Memory B cell (primary cell): ENCODE data around the gene FCER1A.
"Not testable (repeated sequence)": the region's sequence is repeated elsewhere in the genome, so short reads cannot be mapped to it uniquely, and the experiment has no call there.

Source experiments
- ATAC-seq: fragments of 150-1000 bp; cut with Tn5 transposase; 2 replicates; pipeline ENCODE4 v1.10.0; 2021; ENCODE audit warnings: low read depth, mild to moderate bottlenecking, moderate library complexity
- DNase-seq, 2 donors: peaks; one replicate each; pipeline ENCODE4 v3.0.0; 2022; ENCODE audit warnings: low spot score in 2 of 2
- H3K27ac Mint-ChIP-seq: one replicate; pipeline ENCODE4 v1.8.0; 2022; ENCODE audit warnings: mild to moderate bottlenecking, moderate library complexity, mixed read lengths
- H3K27me3 Mint-ChIP-seq: one replicate; pipeline ENCODE4 v1.8.0; 2022; ENCODE audit warnings: mixed read lengths
- H3K36me3 Mint-ChIP-seq: one replicate; pipeline ENCODE4 v1.8.0; 2022; ENCODE audit warnings: mild to moderate bottlenecking, mixed read lengths
- H3K4me1 Mint-ChIP-seq: one replicate; pipeline ENCODE4 v1.8.0; 2022; ENCODE audit warnings: mixed read lengths
- H3K4me3 Mint-ChIP-seq: one replicate; pipeline ENCODE4 v1.8.0; 2022; ENCODE audit warnings: mild to moderate bottlenecking, moderate library complexity, mixed read lengths
- H3K9me3 Mint-ChIP-seq: one replicate; pipeline ENCODE4 v1.8.0; 2022; ENCODE audit warnings: mixed read lengths

Gene FCER1A

GRCh38 chr1:159315381-159315780 lies 13.2 kb downstream of the FCER1A start:
- Mint-ChIP-seq H3K4me1 (peaks cover 11% of the 10 kb centered on the region), H3K36me3 (peaks cover 2% of the 10 kb centered on the region), H3K4me3 (no peak overlapping the region), H3K27ac (no peak overlapping the region), H3K27me3 (peaks cover 14% of the 10 kb centered on the region), H3K9me3 (peaks cover 2% of the 10 kb centered on the region)
- DNase-seq = no peak
- peak; percentile 68 for ATAC-seq

GRCh38 chr1:159318784-159319551 lies 16.8 kb downstream of the FCER1A start:
- Mint-ChIP-seq H3K36me3 (no peaks in the 10 kb centered on the region), H3K27me3 (peaks cover 14% of the 10 kb centered on the region), H3K9me3 (peaks cover 4% of the 10 kb centered on the region), H3K4me3 (no peak overlapping the region), H3K4me1 (peaks cover 8% of the 10 kb centered on the region), H3K27ac (no peak overlapping the region)
- ATAC-seq = no peak
- DNase-seq = no peak

- H3K4me1 Mint-ChIP-seq = no peaks in the 10 kb centered on the region
These were observed 32.7 kb downstream of the FCER1A start for GRCh38 chr1:159334797-159335196.

GRCh38 chr1:159338018-159338417 lies 35.9 kb downstream of the FCER1A start:
- no peaks in the 10 kb centered on the region for H3K36me3 Mint-ChIP-seq
- no peak for DNase-seq
- peaks cover 8% of the 10 kb centered on the region for H3K27me3 Mint-ChIP-seq
- H3K27ac Mint-ChIP-seq = no peak overlapping the region
- no peaks in the 10 kb centered on the region for H3K9me3 Mint-ChIP-seq
- no peak overlapping the region for H3K4me3 Mint-ChIP-seq
- no peaks in the 10 kb centered on the region for H3K4me1 Mint-ChIP-seq
- no peak for ATAC-seq

More at GRCh38 chr1:159334797-159335196, 32.7 kb downstream of the FCER1A start:
- peaks cover 8% of the 10 kb centered on the region for H3K27me3 Mint-ChIP-seq
- no peak overlapping the region for H3K27ac Mint-ChIP-seq
- H3K9me3 Mint-ChIP-seq = no peaks in the 10 kb centered on the region
- DNase-seq (no peak), ATAC-seq (no peak)
- H3K4me3 Mint-ChIP-seq = no peak overlapping the region
- H3K36me3 Mint-ChIP-seq = no peaks in the 10 kb centered on the region

- ATAC-seq (no peak), DNase-seq (no peak)
- Mint-ChIP-seq H3K9me3 (no peaks in the 10 kb centered on the region), H3K27ac (no peak overlapping the region), H3K4me3 (no peak overlapping the region), H3K4me1 (no peaks in the 10 kb centered on the region), H3K36me3 (no peaks in the 10 kb centered on the region), H3K27me3 (peaks cover 8% of the 10 kb centered on the region)
These were observed 37.4 kb downstream of the FCER1A start for GRCh38 chr1:159339536-159339935.

- Mint-ChIP-seq H3K36me3 (no peaks in the 10 kb centered on the region), H3K4me3 (no peak overlapping the region), H3K4me1 (no peaks in the 10 kb centered on the region), H3K27me3 (peaks cover 5% of the 10 kb centered on the region), H3K27ac (no peak overlapping the region), H3K9me3 (no peaks in the 10 kb centered on the region)
- DNase-seq (no peak), ATAC-seq (no peak)
These were observed 39.6 kb downstream of the FCER1A start for GRCh38 chr1:159341736-159342135.

- no peak overlapping the region for H3K27ac Mint-ChIP-seq
- H3K4me3 Mint-ChIP-seq = no peak overlapping the region
- no peak for DNase-seq
- H3K9me3 Mint-ChIP-seq = no peaks in the 10 kb centered on the region
- H3K36me3 Mint-ChIP-seq = no peaks in the 10 kb centered on the region
- ATAC-seq = no peak
- peaks cover 5% of the 10 kb centered on the region for H3K27me3 Mint-ChIP-seq
- no peaks in the 10 kb centered on the region for H3K4me1 Mint-ChIP-seq
These were observed 40.8 kb downstream of the FCER1A start for GRCh38 chr1:159342761-159343425.

GRCh38 chr1:159349374-159349773 lies 47.2 kb downstream of the FCER1A start:
- not testable (repeated sequence) for H3K4me1 Mint-ChIP-seq, H3K27ac Mint-ChIP-seq, H3K9me3 Mint-ChIP-seq, H3K4me3 Mint-ChIP-seq, H3K36me3 Mint-ChIP-seq, DNase-seq, ATAC-seq
- peaks cover 10% of the 10 kb centered on the region for H3K27me3 Mint-ChIP-seq

- peaks cover 18% of the 10 kb centered on the region for H3K27me3 Mint-ChIP-seq
- H3K36me3 Mint-ChIP-seq = no peaks in the 10 kb centered on the region
- no peaks in the 10 kb centered on the region for H3K4me1 Mint-ChIP-seq
- no peak overlapping the region for H3K27ac Mint-ChIP-seq
- peaks cover 5% of the 10 kb centered on the region for H3K9me3 Mint-ChIP-seq
- ATAC-seq (no peak), DNase-seq (no peak)
- H3K4me3 Mint-ChIP-seq = no peak overlapping the region
These were observed 50.3 kb downstream of the FCER1A start for GRCh38 chr1:159352436-159352835.
